ENCODE results near the gene ZFP36L1. TPM values are rescaled to one million over a fixed set of nuclear protein-coding genes. Genes with fewer than 3 reads are reported as not detected.
A peak's percentile ranks its signal among the peaks of the same experiment; 100 is the strongest.

The ZFP36L1 gene
- total and polyA plus RNA-seq, 9 of the 15 experiments (the other 6 are each of a cell fraction or from before 2014, with no cell fraction given), result 1.3 to 26.6 (median 3.7) TPM

DNA sequence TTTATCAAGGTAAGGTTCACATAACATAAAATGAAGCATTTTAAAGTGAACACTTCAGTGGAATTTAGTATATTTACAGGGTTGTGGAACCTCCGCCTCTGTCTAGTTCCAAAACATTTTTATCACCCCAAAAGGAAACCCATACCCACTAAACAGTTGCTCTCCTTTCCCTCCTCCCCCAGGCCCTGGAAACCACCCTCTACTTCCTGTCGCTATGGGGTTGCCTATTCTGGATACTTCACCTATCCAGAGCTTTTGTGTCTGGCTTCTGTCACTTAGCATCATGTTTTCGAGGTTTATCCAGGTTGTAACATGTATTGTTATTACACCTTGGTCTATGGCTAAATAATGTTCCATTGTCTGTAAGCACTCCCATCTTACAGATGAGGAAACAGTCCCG lies 27.7 kb upstream of the ZFP36L1 start:
- CTCF ChIA-PET (ENCODE audit: low intra/inter-chr PET ratio), result no interaction called here
- POLR2A ChIA-PET, result interaction anchor here (0.7 kb wide), 1 partner anchor 244 kb away, joined by 3 read pairs; no protein-coding TSS in a partner anchor
- H2AFZ ChIP-seq (ENCODE audit: low read depth, low read length), result 0 out of 2 replicates have a peak overlapping the region, but pooled peaks have one; percentile 9
- H3K27me3 ChIP-seq (ENCODE audit: control insufficient read depth in 2 of 2, insufficient read depth in 2 of 2, low read length in 2 of 2), result no peaks in the 10 kb centered on the region
- H3K79me2 ChIP-seq (ENCODE audit: control insufficient read depth, insufficient read depth, low read length), result peaks cover 5% of the 10 kb centered on the region; the same call in 2 of the 3 replicates
- no peak for FAIRE-seq
- 57% methylated on average over 4 of the region's 4 CpGs for WGBS (ENCODE audit: insufficient coverage, low coverage, missing lambda C conversion rate)
- no peak for DNase-seq (ENCODE audit: extremely low read depth in 1 of 4, low spot score in 3 of 4)
- H3K27ac ChIP-seq (ENCODE audit: extremely low read depth, low read depth, low read length), result no peak overlapping the region
- H3K4me3 ChIP-seq, result no peak overlapping the region
- no peak overlapping the region for H3K4me2 ChIP-seq (ENCODE audit: insufficient read depth, low read length)
- no peak for ATAC-seq
- H4K20me1 ChIP-seq (replicated peaks; ENCODE audit: control insufficient read depth, insufficient read depth, low read length), result no peaks in the 10 kb centered on the region
- peaks cover 21 to 31% of the 10 kb centered on the region in 2 experiments; a peak in 4 of 5 replicates for H3K4me1 ChIP-seq (replicated peaks in 1 of 2; ENCODE audit: control insufficient read depth in 2 of 2, insufficient read depth in 2 of 2, low read length in 2 of 2)
- no peaks in the 10 kb centered on the region for H3K9me1 ChIP-seq (ENCODE audit: control insufficient read depth, insufficient read depth, low read length)
- in situ Hi-C loops (cut with MboI), result loop anchor here (10.0 kb wide), 2 partner anchors 576 to 886 kb away; no protein-coding TSS in a partner anchor
- no peak overlapping the region; a peak in 1 of 4 replicates for H3K9ac ChIP-seq (ENCODE audit: insufficient read depth in 1 of 2, low read depth in 2 of 2, low read length in 2 of 2)
- TF ChIP-seq CREM (IDR thresholded peaks at IDR 0.05; ENCODE audit: low read depth) (no peak), ZNF79 (CRISPR knock-in tag; IDR thresholded peaks at IDR 0.05; ENCODE audit: low read depth) (no peak)
- TF ChIP-seq, protein P1, sequence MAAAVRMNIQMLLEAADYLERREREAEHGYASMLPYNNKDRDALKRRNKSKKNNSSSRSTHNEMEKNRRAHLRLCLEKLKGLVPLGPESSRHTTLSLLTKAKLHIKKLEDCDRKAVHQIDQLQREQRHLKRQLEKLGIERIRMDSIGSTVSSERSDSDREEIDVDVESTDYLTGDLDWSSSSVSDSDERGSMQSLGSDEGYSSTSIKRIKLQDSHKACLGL (CRISPR knock-in tag; IDR thresholded peaks at IDR 0.05; ENCODE audit: borderline replicate concordance, poor library complexity, severe bottlenecking), result no peak
- H3K9me3 ChIP-seq (replicated peaks; ENCODE audit: control insufficient read depth, insufficient read depth, low read depth, low read length), result no peaks in the 10 kb centered on the region
- BruUV-seq (replicated peaks), result no TSS peak
- intact Hi-C loops (cut with micrococcal nuclease), result no loop called here
- H3K36me3 ChIP-seq (ENCODE audit: control insufficient read depth, insufficient read depth, low read length), result no peaks in the 10 kb centered on the region

DNA sequence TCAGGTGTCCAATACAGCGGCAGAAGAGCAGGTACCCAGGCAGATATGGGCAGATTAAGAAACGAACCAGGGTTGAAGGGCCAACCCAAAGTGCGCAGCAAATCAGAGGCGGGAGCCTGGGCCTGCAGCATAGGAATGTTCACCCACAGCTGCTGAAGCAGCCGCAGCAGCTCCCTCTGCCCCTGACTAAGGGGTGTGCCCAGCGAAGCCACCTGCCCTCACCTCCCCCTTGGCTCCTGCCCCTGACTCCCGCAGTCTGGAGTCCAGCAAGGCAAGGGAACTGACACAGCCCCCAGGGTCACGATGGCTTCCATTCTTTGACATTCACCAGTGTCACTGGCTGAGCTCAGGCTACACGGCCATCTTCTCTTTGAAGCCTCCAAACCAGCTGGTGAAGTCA lies 27.3 kb upstream of the ZFP36L1 start:
- BruUV-seq (replicated peaks), result no TSS peak
- ChIA-PET POLR2A (interaction anchor here (1.3 kb wide), 1 partner anchor 9 kb away, joined by 3 read pairs; no protein-coding TSS in a partner anchor), CTCF (ENCODE audit: low intra/inter-chr PET ratio) (interaction anchor here (0.7 kb wide), 1 partner anchor 103 kb away, joined by 3 read pairs; no protein-coding TSS in a partner anchor)
- H3K9ac ChIP-seq (ENCODE audit: insufficient read depth in 1 of 2, low read depth in 2 of 2, low read length in 2 of 2), result peak overlapping the region in 1 of 2 experiments; percentile 76; a peak in 2 of 4 replicates
- peak overlapping the region; percentile 76; the same call in 1 of the 2 replicates for H2AFZ ChIP-seq (ENCODE audit: low read depth, low read length)
- H3K27me3 ChIP-seq (ENCODE audit: control insufficient read depth in 2 of 2, insufficient read depth in 2 of 2, low read length in 2 of 2), result no peaks in the 10 kb centered on the region
- no peaks in the 10 kb centered on the region for H3K9me1 ChIP-seq (ENCODE audit: control insufficient read depth, insufficient read depth, low read length)
- H3K4me3 ChIP-seq, result no peak overlapping the region
- ATAC-seq (no peak), DNase-seq (ENCODE audit: extremely low read depth in 1 of 4, low spot score in 3 of 4) (no peak), FAIRE-seq (no peak)
- H4K20me1 ChIP-seq (replicated peaks; ENCODE audit: control insufficient read depth, insufficient read depth, low read length), result no peaks in the 10 kb centered on the region
- no peaks in the 10 kb centered on the region for H3K36me3 ChIP-seq (ENCODE audit: control insufficient read depth, insufficient read depth, low read length)
- peaks cover 5% of the 10 kb centered on the region; the same call in 2 of the 3 replicates for H3K79me2 ChIP-seq (ENCODE audit: control insufficient read depth, insufficient read depth, low read length)
- H3K27ac ChIP-seq (ENCODE audit: extremely low read depth, low read depth, low read length), result no peak overlapping the region
- no peak overlapping the region for H3K4me2 ChIP-seq (ENCODE audit: insufficient read depth, low read length)
- TF ChIP-seq PTRF (tag; IDR thresholded peaks at IDR 0.05) (no peak), ZNF41 (CRISPR knock-in tag; conservative IDR thresholded peaks at IDR 0.05) (no peak), ZNF408 (CRISPR knock-in tag; IDR thresholded peaks at IDR 0.05; ENCODE audit: low read depth) (no peak), NR2C2 (CRISPR knock-in tag; IDR thresholded peaks at IDR 0.05) (no peak), NR2C2 (tag; IDR thresholded peaks at IDR 0.05) (no peak), SETDB1 (IDR thresholded peaks at IDR 0.05; ENCODE audit: low read length) (no peak)
- TF ChIP-seq, protein P2, sequence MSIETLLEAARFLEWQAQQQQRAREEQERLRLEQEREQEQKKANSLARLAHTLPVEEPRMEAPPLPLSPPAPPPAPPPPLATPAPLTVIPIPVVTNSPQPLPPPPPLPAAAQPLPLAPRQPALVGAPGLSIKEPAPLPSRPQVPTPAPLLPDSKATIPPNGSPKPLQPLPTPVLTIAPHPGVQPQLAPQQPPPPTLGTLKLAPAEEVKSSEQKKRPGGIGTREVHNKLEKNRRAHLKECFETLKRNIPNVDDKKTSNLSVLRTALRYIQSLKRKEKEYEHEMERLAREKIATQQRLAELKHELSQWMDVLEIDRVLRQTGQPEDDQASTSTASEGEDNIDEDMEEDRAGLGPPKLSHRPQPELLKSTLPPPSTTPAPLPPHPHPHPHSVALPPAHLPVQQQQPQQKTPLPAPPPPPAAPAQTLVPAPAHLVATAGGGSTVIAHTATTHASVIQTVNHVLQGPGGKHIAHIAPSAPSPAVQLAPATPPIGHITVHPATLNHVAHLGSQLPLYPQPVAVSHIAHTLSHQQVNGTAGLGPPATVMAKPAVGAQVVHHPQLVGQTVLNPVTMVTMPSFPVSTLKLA (conservative IDR thresholded peaks at IDR 0.05), result no peak
- H3K4me1 ChIP-seq (replicated peaks in 1 of 2; ENCODE audit: control insufficient read depth in 2 of 2, insufficient read depth in 2 of 2, low read length in 2 of 2), result peaks cover 25 to 35% of the 10 kb centered on the region in 2 experiments; a peak in 4 of 5 replicates
- H3K9me3 ChIP-seq (replicated peaks; ENCODE audit: control insufficient read depth, insufficient read depth, low read depth, low read length), result no peaks in the 10 kb centered on the region
- intact Hi-C loops (cut with micrococcal nuclease), result no loop called here
- WGBS (ENCODE audit: insufficient coverage, low coverage, missing lambda C conversion rate), result 65% methylated on average over 5 of the region's 9 CpGs
- in situ Hi-C loops (cut with MboI), result loop anchor here (10.0 kb wide), 2 partner anchors 575 to 885 kb away; no protein-coding TSS in a partner anchor
